Measurements from ENCODE around the gene GIPR.

The GIPR gene

GRCh38 chr19:45717131-45717982 lies 49.3 kb downstream of the GIPR start (continued):
- TF ChIP-seq KLF7 (tag by site-specific recombination; IDR thresholded peaks at IDR 0.05; ENCODE audit: borderline replicate concordance), result peak; percentile 61; the same call in 1 of the 2 replicates
- no peak for TF ChIP-seq ZNF624 (tag by site-specific recombination; IDR thresholded peaks at IDR 0.05)
- TF ChIP-seq ZNF48 (tag by site-specific recombination; IDR thresholded peaks at IDR 0.05), result no peak
- no peak for TF ChIP-seq HOXA7 (CRISPR knock-in tag; IDR thresholded peaks at IDR 0.05; ENCODE audit: borderline replicate concordance)
- TF ChIP-seq GFI1B (tag by site-specific recombination; IDR thresholded peaks at IDR 0.05), result no peak; the same call in 1 of the 2 replicates
- TF ChIP-seq ZNF366 (tag by site-specific recombination; conservative IDR thresholded peaks at IDR 0.05), result peak; percentile 92
- TF ChIP-seq OVOL3 (tag by site-specific recombination; IDR thresholded peaks at IDR 0.05), result no peak
- TF ChIP-seq ZNF132 (tag by site-specific recombination; IDR thresholded peaks at IDR 0.05; ENCODE audit: borderline replicate concordance), result no peak
- no peak for TF ChIP-seq KLF17 (tag by site-specific recombination; IDR thresholded peaks at IDR 0.05)
- peak; percentile 29; the same call in 1 of the 2 replicates for TF ChIP-seq ZNF501 (tag by site-specific recombination; IDR thresholded peaks at IDR 0.05)
- TF ChIP-seq KLF16 (tag by site-specific recombination; IDR thresholded peaks at IDR 0.05), result no peak; the same call in 1 of the 2 replicates
- TF ChIP-seq ZNF600 (tag by site-specific recombination; IDR thresholded peaks at IDR 0.05), result no peak
- no peak for TF ChIP-seq ZSCAN23 (tag by site-specific recombination; IDR thresholded peaks at IDR 0.05)
- no peak for TF ChIP-seq ZNF626 (tag by site-specific recombination; IDR thresholded peaks at IDR 0.05)
- TF ChIP-seq ZNF571 (tag by site-specific recombination; IDR thresholded peaks at IDR 0.05), result no peak
- TF ChIP-seq ZNF24 (tag by site-specific recombination; IDR thresholded peaks at IDR 0.05), result no peak
- peak; percentile 91 for TF ChIP-seq PRDM4 (tag by site-specific recombination; IDR thresholded peaks at IDR 0.05)
- TF ChIP-seq ZNF510 (tag by site-specific recombination; IDR thresholded peaks at IDR 0.05; ENCODE audit: insufficient replicate concordance), result no peak
- no peak for TF ChIP-seq ZNF561 (tag by site-specific recombination; IDR thresholded peaks at IDR 0.05; ENCODE audit: borderline replicate concordance)
- no peak for TF ChIP-seq ZNF449 (tag by site-specific recombination; IDR thresholded peaks at IDR 0.05)
- peak; percentile 35; the same call in 1 of the 2 replicates for TF ChIP-seq ZIC2 (tag by site-specific recombination; IDR thresholded peaks at IDR 0.05)
- TF ChIP-seq ZNF121 (tag by site-specific recombination; IDR thresholded peaks at IDR 0.05), result no peak
- TF ChIP-seq ZNF362 (tag by site-specific recombination; IDR thresholded peaks at IDR 0.05), result no peak
- no peak for TF ChIP-seq ZNF148 (tag by site-specific recombination; IDR thresholded peaks at IDR 0.05; ENCODE audit: borderline replicate concordance)
- no peak for TF ChIP-seq ZNF549 (tag by site-specific recombination; IDR thresholded peaks at IDR 0.05)
- TF ChIP-seq ZNF660 (tag by site-specific recombination; IDR thresholded peaks at IDR 0.05), result no peak; the same call in 1 of the 2 replicates
- TF ChIP-seq ZNF473 (tag by site-specific recombination; IDR thresholded peaks at IDR 0.05), result no peak
- TF ChIP-seq GLIS1 (tag by site-specific recombination; IDR thresholded peaks at IDR 0.05), result peak; percentile 73
- TF ChIP-seq BCL11A (tag by site-specific recombination; IDR thresholded peaks at IDR 0.05; ENCODE audit: low read depth), result peak; percentile 86
- no peak for TF ChIP-seq ZNF112 (tag by site-specific recombination; IDR thresholded peaks at IDR 0.05)
- TF ChIP-seq SCRT2 (tag by site-specific recombination; IDR thresholded peaks at IDR 0.05), result no peak
